Stimulated activated CD8-positive, alpha-beta memory T cell treated with anti-CD3 and anti-CD28 coated beads, Interleukin-7, amount 100 ng/mL, for 4 hours (primary cell): ENCODE data around the gene ZNF24.

Source experiments
- DNase-seq, 2 donors: peaks; one replicate each; pipeline ENCODE4 v3.0.0-alpha.2; 2020; ENCODE audit warnings: low read depth in 2 of 2

Gene ZNF24

GRCh38 chr18:35296060-35296459 lies 48.2 kb downstream of the ZNF24 start:
- DNase-seq, result no peak

- no peak for DNase-seq
Observed at GRCh38 chr18:35291166-35291565, 53.1 kb downstream of the ZNF24 start.

- DNase-seq, result peak; percentile 91 to 93
Observed at GRCh38 chr18:35290094-35290735, 54.0 kb downstream of the ZNF24 start, which contains the start of gene ZSCAN30. ZSCAN30 (minus strand) TSS chr18:35290229; CDS start chr18:35264352, 25,877 bp downstream.

DNA sequence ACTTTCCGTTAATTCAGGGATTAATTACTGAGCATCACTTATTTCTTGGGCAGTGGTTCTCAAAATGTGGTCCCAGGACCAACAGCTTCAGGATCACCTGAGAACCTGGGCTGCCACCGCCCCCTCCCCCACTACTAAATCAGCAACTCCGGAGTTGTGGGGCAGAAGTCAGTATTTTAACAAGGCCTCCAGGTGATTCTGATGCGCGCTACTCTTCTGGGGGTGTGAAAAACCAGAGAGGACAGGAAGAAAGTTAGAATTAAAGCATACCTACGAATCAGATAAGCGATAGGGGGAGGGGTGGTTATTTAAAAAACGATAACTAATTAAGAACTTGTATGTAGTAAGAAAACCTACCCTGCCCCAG lies 54.5 kb downstream of the ZNF24 start:
- no peak for DNase-seq

GRCh38 chr18:35289293-35289692 lies 54.9 kb downstream of the ZNF24 start:
- no peak for DNase-seq

DNA sequence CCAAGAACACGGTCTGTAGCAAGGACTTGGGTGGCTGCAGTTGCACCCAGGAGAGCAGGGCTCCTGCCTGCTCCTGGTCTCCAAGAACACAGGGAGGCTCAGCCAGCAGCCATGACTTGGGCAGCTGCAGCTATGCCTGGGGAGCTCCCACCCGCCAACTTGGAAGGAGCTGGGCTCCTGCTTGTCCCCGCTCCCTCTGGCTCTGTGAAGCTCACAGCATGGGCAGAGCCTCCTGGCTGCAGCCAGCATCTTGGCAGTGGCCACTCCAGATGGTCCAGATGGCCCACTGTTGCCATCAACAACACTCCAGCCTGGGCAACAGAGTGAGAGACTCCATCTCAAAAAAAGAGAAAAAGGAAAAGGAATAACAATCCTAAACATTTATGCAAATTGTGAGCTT lies 59.4 kb downstream of the ZNF24 start:
- DNase-seq, result no peak

- DNase-seq, result no peak
Observed at GRCh38 chr18:35283923-35284794, 60.1 kb downstream of the ZNF24 start.

DNA sequence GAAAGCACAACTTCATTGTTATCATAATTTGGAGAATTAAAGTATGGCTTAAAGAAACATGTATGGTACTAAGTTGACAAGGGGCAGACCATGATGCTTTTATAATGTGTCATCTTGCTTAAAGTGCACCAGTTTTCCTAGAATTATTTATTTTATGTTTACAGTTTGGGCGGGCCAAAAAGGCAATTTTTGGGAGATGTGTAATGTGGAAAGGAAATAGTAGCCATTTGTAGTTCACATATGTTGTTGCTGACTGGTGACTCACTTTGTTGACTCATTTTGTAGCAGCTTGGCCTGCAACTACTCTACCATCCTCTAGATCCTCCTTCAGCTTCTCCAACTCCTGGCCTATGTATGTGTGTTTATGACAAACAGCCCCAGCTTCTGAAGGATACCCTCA lies 61.9 kb downstream of the ZNF24 start:
- DNase-seq, result no peak
